ENCODE results near the gene SRRM1. TPM values are rescaled to one million over a fixed set of nuclear protein-coding genes. Genes with fewer than 3 reads are reported as not detected.
"Not testable (repeated sequence)": the region's sequence is repeated elsewhere in the genome, so short reads cannot be mapped to it uniquely, and the experiment has no call there.

Gene SRRM1
- total RNA-seq, 1 donor from 2014 or later: 261 TPM

DNA sequence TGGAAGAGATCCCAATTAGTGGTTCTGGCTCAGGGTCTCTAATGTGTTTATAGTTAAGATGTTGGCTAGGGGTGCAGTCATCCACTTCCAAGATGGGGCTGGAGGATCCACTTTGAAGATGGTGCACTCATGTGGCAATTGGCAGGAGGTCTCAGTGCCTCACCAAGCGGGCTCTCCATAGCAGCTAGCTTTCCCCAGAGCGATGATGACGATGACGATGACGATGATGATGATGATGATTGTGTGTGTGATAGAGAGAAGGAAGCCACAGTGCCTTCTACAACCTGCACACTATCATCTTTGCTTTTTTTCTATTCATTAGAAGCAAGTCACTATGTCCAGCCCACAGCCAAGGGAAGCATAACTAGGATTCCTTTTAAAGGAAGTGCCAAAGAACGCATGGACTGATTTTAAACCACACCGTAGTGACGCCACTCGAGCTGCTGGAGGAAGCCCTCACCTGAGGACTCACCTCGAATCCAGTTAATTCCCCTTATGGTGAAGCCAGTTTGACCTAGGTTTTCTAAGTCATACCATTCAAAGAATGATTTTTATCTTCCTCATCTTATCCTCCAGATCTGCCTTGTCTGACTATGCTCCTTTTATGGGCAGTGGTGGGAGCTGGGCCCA, 49.4 kb downstream of the SRRM1 start:
- intact Hi-C loops (cut with micrococcal nuclease): no loop called here
- no peak for DNase-seq
- Mint-ChIP-seq H3K27ac (no peak overlapping the region), H3K9me3 (no peaks in the 10 kb centered on the region), H3K4me1 (peaks cover 9% of the 10 kb centered on the region), H3K4me3 (no peak overlapping the region), H3K36me3 (ENCODE audit: low read depth) (no peaks in the 10 kb centered on the region), H3K27me3 (peaks cover 13% of the 10 kb centered on the region)

- H3K27ac Mint-ChIP-seq: no peak overlapping the region
These were observed 50.8 kb downstream of the SRRM1 start for GRCh38 chr1:24693827-24694379.

DNA sequence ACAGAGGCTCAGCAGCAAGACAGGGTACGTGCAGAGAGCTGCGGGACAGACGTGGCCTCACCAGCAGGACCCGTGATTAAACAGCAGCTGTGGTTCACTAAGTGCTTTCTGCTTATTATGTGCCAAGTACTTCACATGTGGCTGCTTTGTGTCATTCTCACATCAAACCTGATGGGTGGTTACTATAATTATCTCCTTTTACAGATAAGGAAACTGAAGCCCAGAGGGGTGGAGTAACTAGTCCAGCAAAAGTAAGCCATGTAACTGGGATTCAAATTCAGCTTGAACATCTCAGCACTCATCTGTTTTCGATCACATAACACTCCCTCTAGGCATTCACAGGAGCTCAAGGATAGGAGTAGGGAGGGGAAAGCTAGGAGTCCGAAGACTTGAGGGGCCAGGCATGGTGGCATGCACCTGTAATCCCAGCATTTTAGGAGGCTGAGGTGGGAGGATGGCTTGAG, 51.3 kb downstream of the SRRM1 start:
- intact Hi-C loops (cut with micrococcal nuclease): no loop called here
- Mint-ChIP-seq H3K27me3 (peaks cover 14% of the 10 kb centered on the region), H3K4me3 (no peak overlapping the region), H3K9me3 (no peaks in the 10 kb centered on the region), H3K4me1 (peaks cover 7% of the 10 kb centered on the region), H3K36me3 (ENCODE audit: low read depth) (no peaks in the 10 kb centered on the region), H3K27ac (no peak overlapping the region)
- no peak for DNase-seq

More at GRCh38 chr1:24693827-24694379, 50.8 kb downstream of the SRRM1 start:
- DNase-seq: no peak
- Mint-ChIP-seq H3K27me3 (peaks cover 14% of the 10 kb centered on the region), H3K4me1 (peaks cover 7% of the 10 kb centered on the region), H3K9me3 (no peaks in the 10 kb centered on the region), H3K36me3 (ENCODE audit: low read depth) (no peaks in the 10 kb centered on the region), H3K4me3 (no peak overlapping the region)
- intact Hi-C loops (cut with micrococcal nuclease): no loop called here

GRCh38 chr1:24695202-24695974, 52.3 kb downstream of the SRRM1 start:
- no peaks in the 10 kb centered on the region for H3K9me3 Mint-ChIP-seq
- peaks cover 7% of the 10 kb centered on the region for H3K4me1 Mint-ChIP-seq
- no peak for DNase-seq
- H3K4me3 Mint-ChIP-seq: no peak overlapping the region
- no peaks in the 10 kb centered on the region for H3K36me3 Mint-ChIP-seq (ENCODE audit: low read depth)
- H3K27ac Mint-ChIP-seq: no peak overlapping the region
- intact Hi-C loops (cut with micrococcal nuclease): no loop called here
- H3K27me3 Mint-ChIP-seq: peaks cover 14% of the 10 kb centered on the region

GRCh38 chr1:24696041-24696755, 53.1 kb downstream of the SRRM1 start:
- H3K4me3 Mint-ChIP-seq: no peak overlapping the region
- DNase-seq: no peak
- peaks cover 8% of the 10 kb centered on the region for H3K27me3 Mint-ChIP-seq
- H3K36me3 Mint-ChIP-seq (ENCODE audit: low read depth): no peaks in the 10 kb centered on the region
- no peaks in the 10 kb centered on the region for H3K9me3 Mint-ChIP-seq
- H3K4me1 Mint-ChIP-seq: peaks cover 7% of the 10 kb centered on the region
- H3K27ac Mint-ChIP-seq: no peak overlapping the region
- intact Hi-C loops (cut with micrococcal nuclease): no loop called here

GRCh38 chr1:24696756-24697330, 53.7 kb downstream of the SRRM1 start:
- no peak for DNase-seq
- intact Hi-C loops (cut with micrococcal nuclease): no loop called here
- Mint-ChIP-seq H3K4me1 (peaks cover 7% of the 10 kb centered on the region), H3K27me3 (peaks cover 7% of the 10 kb centered on the region), H3K36me3 (ENCODE audit: low read depth) (no peaks in the 10 kb centered on the region), H3K9me3 (no peaks in the 10 kb centered on the region), H3K27ac (no peak overlapping the region), H3K4me3 (no peak overlapping the region)

- H3K4me1 Mint-ChIP-seq; H3K4me3 Mint-ChIP-seq; intact Hi-C loops (cut with micrococcal nuclease); H3K27ac Mint-ChIP-seq; H3K27me3 Mint-ChIP-seq; H3K36me3 Mint-ChIP-seq (ENCODE audit: low read depth); DNase-seq; H3K9me3 Mint-ChIP-seq: not testable (repeated sequence)
These were observed 54.4 kb downstream of the SRRM1 start for GRCh38 chr1:24697453-24698001.

- DNase-seq; H3K36me3 Mint-ChIP-seq (ENCODE audit: low read depth); H3K27ac Mint-ChIP-seq; H3K4me1 Mint-ChIP-seq; intact Hi-C loops (cut with micrococcal nuclease); H3K27me3 Mint-ChIP-seq; H3K4me3 Mint-ChIP-seq; H3K9me3 Mint-ChIP-seq: not testable (repeated sequence)
These were observed 55.2 kb downstream of the SRRM1 start for GRCh38 chr1:24698326-24698725.

- H3K36me3 Mint-ChIP-seq (ENCODE audit: low read depth): no peaks in the 10 kb centered on the region
- no peak for DNase-seq
- intact Hi-C loops (cut with micrococcal nuclease): no loop called here
- no peak overlapping the region for H3K4me3 Mint-ChIP-seq
- no peaks in the 10 kb centered on the region for H3K9me3 Mint-ChIP-seq
- peaks cover 7% of the 10 kb centered on the region for H3K27me3 Mint-ChIP-seq
- no peak overlapping the region for H3K27ac Mint-ChIP-seq
- peaks cover 3% of the 10 kb centered on the region for H3K4me1 Mint-ChIP-seq
These were observed 56.5 kb downstream of the SRRM1 start for GRCh38 chr1:24699628-24700027.

DNA sequence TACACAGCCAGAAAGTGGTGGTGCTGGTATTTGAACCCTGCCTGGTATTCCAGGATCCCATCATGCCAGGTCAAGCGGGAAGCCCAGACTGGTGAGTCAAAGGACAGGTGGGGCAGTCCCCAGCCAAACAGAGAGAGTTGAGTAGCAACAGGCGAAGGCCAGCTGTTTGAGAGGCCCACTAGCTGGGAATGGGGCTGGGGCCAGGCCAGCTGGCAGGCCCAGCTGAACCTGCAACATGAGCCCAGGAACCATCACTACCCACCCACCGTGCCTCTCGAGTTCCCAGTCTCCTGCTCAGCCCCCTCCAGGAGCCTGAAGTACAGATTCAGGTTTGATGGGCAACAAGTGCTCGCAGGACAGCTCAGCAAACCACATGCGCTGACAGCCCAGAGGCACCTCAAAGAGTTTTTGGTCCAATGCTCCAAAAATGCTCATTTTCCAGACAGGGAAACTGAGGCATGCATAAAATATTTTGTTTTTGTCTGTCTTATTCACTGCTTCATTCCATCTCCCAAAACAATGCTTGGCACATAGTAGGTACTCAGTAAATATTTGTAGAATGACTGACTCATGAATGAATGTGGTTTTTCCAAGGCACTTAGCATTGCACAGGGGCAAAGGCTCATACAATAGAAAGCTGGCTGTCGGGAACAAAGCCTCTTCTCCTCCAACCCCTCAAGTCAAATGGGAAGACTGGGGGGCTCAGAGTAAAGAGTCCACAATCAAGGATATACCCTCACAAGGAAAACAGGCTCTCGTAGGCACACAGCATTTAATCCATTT, 59.6 kb downstream of the SRRM1 start:
- no peak overlapping the region for H3K4me3 Mint-ChIP-seq
- peaks cover 13% of the 10 kb centered on the region for H3K4me1 Mint-ChIP-seq
- H3K36me3 Mint-ChIP-seq (ENCODE audit: low read depth): no peaks in the 10 kb centered on the region
- no peak overlapping the region for H3K27ac Mint-ChIP-seq
- intact Hi-C loops (cut with micrococcal nuclease): no loop called here
- H3K9me3 Mint-ChIP-seq: no peaks in the 10 kb centered on the region
- no peak for DNase-seq
- no peaks in the 10 kb centered on the region for H3K27me3 Mint-ChIP-seq

- H3K4me3 Mint-ChIP-seq: no peak overlapping the region
These were observed 61.5 kb downstream of the SRRM1 start for GRCh38 chr1:24704411-24705259.

More at GRCh38 chr1:24704411-24705259, 61.5 kb downstream of the SRRM1 start:
- Mint-ChIP-seq H3K27me3 (no peaks in the 10 kb centered on the region), H3K36me3 (ENCODE audit: low read depth) (no peaks in the 10 kb centered on the region), H3K9me3 (no peaks in the 10 kb centered on the region), H3K27ac (no peak overlapping the region), H3K4me1 (peaks cover 16% of the 10 kb centered on the region)
- no peak for DNase-seq
- intact Hi-C loops (cut with micrococcal nuclease): no loop called here
